Brain microvascular endothelial cell (primary cell): Measurements from ENCODE around the gene SMIM5.

ENCODE experiments used
- DNase-seq: peaks from one replicate; pipeline ENCODE4 v3.0.0-alpha.2; 2020
- H3K27ac ChIP-seq: fragments of 250-450 bp; sonication (Bioruptor Pico); 2 replicates; pipeline ENCODE4 v1.5.1; 2020; ENCODE audit warnings: mild to moderate bottlenecking, moderate library complexity
- H3K27me3 ChIP-seq: fragments of 250-450 bp; sonication (Bioruptor Pico); replicated peaks from 2 replicates; pipeline ENCODE4 v1.5.1; 2020; ENCODE audit warnings: mild to moderate bottlenecking
- H3K36me3 ChIP-seq: fragments of 250-450 bp; sonication (Bioruptor Pico); replicated peaks from 2 replicates; pipeline ENCODE4 v1.5.1; 2020; ENCODE audit warnings: mild to moderate bottlenecking
- H3K4me3 ChIP-seq: 2 replicates; pipeline ENCODE4 v1.5.1; 2011; ENCODE audit warnings: low read depth, mild to moderate bottlenecking, control low read depth, low read length, moderate library complexity
- CTCF ChIP-seq: IDR thresholded peaks from 2 replicates; pipeline ENCODE4 v1.5.1; 2011; ENCODE audit warnings: low read depth, mild to moderate bottlenecking, moderate library complexity, low read length, control low read depth, inconsistent platforms; ENCODE audit errors: missing control alignments
- in situ Hi-C: cut with HindIII; loops from 2 replicates; pipeline ENCODE4 v1.10.0; 2017; ENCODE audit warnings: low sequenced_read_pairs, low pct_ligation_motif_present

Gene SMIM5

GRCh38 chr17:75602644-75603043 is 30.6 kb upstream of the SMIM5 start:
- no peak overlapping the region for H3K27ac ChIP-seq
- in situ Hi-C loops: no loop called here
- no peaks in the 10 kb centered on the region for H3K27me3 ChIP-seq

DNA sequence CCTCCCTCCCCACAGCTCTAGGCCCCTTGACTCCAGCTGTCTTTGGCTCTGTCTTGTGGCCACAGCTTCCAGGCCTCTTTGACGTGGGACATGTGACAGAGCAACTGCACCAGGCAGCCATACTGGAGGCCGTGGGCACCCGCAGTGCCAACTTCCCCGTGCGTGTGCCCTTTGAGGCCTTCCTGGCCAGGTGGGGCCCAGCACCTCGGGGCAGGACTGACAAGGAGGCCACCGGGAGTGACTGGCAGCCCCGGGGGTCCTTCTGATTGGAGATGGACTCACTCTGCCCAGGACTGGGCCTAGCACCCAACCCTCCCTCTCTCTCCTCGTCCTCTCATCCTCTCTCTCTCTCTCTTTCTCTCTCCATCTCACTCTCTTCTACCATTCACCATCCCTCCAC is 30.1 kb upstream of the SMIM5 start:
- H3K27ac ChIP-seq: no peak overlapping the region
- no peak for DNase-seq
- in situ Hi-C loops: no loop called here
- H3K27me3 ChIP-seq: no peaks in the 10 kb centered on the region
- H3K36me3 ChIP-seq: no peaks in the 10 kb centered on the region
- TF ChIP-seq CTCF: no peak
- no peak overlapping the region for H3K4me3 ChIP-seq

More at GRCh38 chr17:75602644-75603043, 30.6 kb upstream of the SMIM5 start:
- no peak for TF ChIP-seq CTCF
- Histone ChIP-seq H3K4me3 (no peak overlapping the region), H3K36me3 (no peaks in the 10 kb centered on the region)
- no peak for DNase-seq

DNA sequence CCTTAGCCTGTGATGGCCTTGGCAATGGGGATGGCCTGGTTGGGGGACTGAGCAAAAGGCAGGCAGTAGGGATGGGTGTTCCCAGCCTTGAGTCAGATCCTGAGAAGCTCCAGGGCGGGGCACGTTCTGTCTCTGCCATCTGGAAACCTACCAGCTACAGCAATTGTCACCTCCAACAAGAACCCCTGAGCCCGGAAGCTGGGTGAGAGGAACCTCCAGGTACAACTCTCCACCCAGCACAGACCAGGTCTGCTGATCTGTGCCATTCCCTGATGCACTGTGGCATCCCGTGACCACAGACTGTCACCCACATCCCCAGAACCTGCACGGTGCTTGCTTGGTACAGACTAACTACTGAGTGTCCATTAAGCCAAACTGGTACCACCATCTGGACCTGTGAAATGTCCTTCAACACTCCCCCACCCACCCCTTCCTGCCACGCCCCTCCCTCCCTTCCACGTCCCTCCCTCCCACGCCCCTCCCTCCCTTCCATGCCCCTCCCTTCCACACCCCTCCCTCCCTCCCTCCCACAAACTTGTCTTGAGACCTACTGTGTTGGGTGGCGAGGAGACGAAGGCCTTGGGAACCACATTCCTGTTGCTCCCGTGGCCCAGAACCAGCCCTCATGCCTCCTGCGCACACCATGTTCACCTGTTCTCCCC is 29.1 kb upstream of the SMIM5 start:
- Histone ChIP-seq H3K27me3 (no peaks in the 10 kb centered on the region), H3K27ac (no peak overlapping the region), H3K36me3 (no peaks in the 10 kb centered on the region), H3K4me3 (no peak overlapping the region)
- in situ Hi-C loops: no loop called here
- DNase-seq: no peak
- no peak for TF ChIP-seq CTCF

DNA sequence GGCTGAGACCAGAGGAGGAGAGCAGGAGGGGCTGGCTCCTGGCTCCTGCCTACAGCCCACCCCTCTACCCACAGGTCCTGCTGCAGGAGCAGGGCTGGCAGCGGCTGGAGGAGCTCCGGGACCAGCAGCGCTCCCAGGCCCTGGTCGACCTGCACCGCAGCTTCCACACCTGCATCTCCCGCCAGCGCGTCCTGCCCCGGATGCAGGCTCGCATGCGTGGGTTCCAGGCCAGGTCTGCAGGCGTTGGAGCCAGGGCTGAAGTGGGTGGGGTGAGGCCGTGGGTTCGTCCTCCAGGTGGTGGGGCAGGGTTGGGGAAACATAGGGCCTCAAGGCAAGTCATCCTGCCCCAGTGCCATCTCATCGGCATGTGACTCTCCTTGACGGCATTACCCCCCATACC is 27.4 kb upstream of the SMIM5 start:
- Histone ChIP-seq H3K36me3 (no peaks in the 10 kb centered on the region), H3K27me3 (no peaks in the 10 kb centered on the region), H3K4me3 (no peak overlapping the region), H3K27ac (no peak overlapping the region)
- in situ Hi-C loops: no loop called here
- TF ChIP-seq CTCF: no peak
- no peak for DNase-seq

DNA sequence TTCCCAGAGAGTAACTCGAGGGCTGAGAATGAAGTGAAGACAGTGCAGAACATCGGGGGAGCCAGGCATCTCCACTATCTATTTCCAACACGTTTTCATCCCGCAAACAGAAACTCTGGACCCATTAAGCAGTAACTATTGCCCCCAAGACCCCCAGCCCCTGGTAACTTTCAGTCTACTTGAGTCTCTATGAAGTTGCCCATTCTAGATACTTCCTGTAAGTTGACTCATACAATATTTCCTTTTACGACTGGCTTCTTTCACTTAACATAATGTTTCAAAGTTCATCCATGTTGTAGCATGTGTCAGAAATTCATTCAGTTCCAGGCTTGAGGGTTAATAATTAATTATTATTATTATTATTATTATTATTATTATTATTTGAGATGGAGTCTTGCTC is 26.1 kb upstream of the SMIM5 start:
- in situ Hi-C loops: no loop called here
- Histone ChIP-seq H3K27ac (no peak overlapping the region), H3K27me3 (no peaks in the 10 kb centered on the region), H3K36me3 (no peaks in the 10 kb centered on the region), H3K4me3 (no peak overlapping the region)
- no peak for TF ChIP-seq CTCF
- DNase-seq: no peak
